ENCODE results near the gene FCAMR.

The FCAMR gene, protein sequence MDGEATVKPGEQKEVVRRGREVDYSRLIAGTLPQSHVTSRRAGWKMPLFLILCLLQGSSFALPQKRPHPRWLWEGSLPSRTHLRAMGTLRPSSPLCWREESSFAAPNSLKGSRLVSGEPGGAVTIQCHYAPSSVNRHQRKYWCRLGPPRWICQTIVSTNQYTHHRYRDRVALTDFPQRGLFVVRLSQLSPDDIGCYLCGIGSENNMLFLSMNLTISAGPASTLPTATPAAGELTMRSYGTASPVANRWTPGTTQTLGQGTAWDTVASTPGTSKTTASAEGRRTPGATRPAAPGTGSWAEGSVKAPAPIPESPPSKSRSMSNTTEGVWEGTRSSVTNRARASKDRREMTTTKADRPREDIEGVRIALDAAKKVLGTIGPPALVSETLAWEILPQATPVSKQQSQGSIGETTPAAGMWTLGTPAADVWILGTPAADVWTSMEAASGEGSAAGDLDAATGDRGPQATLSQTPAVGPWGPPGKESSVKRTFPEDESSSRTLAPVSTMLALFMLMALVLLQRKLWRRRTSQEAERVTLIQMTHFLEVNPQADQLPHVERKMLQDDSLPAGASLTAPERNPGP

DNA sequence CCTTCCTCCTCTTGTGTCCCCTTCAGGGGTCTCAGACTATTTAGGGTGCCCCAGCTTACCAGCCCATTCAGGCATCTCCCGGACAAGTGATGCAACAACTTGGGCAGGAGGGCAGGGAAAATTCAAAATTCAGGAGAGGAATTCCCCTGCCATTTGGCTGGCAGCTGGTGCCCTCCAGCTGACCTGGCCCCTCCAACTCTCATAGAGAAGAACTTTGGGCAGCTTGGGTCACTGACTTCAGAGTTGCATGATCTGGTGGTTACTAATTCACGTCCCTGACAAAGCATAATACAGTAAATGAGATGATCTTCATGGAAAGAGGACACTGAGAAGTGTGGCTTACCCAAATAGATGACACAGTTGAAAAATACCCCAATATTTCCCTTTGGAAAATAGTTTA is at the start of gene FCAMR:
TSS of gene FCAMR (minus strand) at position 15 of the 400 bp plus-strand sequence. CDS start 335 bp downstream, outside the sequence.
- DNase-seq = no peak

DNA sequence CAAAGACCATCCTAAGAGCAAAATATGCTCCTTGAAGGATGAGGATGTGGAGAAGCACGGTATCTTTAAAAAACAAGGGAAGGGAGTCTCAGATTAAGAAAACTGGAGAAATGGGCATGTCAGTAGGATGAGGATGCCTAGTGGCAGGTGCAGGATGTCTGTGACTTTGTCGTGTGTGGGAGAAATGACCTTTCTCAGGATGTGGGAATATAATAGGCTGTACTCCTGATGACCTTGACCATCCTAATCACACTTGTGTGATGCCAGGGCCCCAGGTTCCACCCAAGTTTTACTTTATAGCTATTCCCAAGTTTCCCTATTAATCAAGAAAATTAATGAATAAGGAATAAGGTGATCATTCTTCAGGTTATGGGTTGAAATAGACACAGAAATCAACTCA is 49.4 kb upstream of the FCAMR start:
- no peak for DNase-seq

DNA sequence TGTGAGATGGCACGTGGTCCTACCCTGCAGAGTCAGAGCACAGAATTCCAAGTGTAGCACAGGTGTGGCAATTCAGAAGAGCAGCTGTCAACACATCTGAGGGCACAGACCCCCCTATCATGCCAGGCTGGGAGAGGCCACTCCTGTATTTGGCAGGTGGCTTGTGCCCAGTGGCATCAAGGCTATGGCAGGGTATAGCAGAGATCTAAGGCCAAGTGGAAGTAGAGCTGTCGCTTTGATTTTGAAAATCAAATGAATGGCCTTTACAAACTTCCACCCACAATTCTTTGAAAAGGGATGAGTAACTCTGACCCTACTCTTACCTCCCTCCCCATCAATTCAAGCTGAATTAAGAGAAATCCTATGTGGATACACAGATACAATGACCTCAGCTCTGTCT is 48.9 kb upstream of the FCAMR start:
- no peak for DNase-seq

DNA sequence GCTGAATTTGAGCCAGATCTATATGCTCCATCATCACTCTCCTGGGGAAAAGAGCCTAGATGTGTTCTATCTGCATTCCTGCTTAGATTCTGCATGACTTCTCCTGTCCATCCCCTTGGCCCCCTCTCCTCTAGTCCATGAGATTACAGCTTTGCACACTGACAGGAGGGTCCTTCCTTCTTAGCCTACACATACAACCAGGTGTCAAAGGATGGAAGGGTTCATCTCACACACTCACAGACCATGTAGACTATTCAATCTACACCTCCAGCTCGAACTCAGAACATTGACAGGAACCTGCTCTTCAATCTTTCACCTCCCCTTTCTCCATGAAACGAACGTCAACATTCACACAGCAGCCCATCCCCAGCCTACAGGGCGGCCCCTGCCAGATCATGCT is 48.4 kb upstream of the FCAMR start:
- DNase-seq = no peak

DNA sequence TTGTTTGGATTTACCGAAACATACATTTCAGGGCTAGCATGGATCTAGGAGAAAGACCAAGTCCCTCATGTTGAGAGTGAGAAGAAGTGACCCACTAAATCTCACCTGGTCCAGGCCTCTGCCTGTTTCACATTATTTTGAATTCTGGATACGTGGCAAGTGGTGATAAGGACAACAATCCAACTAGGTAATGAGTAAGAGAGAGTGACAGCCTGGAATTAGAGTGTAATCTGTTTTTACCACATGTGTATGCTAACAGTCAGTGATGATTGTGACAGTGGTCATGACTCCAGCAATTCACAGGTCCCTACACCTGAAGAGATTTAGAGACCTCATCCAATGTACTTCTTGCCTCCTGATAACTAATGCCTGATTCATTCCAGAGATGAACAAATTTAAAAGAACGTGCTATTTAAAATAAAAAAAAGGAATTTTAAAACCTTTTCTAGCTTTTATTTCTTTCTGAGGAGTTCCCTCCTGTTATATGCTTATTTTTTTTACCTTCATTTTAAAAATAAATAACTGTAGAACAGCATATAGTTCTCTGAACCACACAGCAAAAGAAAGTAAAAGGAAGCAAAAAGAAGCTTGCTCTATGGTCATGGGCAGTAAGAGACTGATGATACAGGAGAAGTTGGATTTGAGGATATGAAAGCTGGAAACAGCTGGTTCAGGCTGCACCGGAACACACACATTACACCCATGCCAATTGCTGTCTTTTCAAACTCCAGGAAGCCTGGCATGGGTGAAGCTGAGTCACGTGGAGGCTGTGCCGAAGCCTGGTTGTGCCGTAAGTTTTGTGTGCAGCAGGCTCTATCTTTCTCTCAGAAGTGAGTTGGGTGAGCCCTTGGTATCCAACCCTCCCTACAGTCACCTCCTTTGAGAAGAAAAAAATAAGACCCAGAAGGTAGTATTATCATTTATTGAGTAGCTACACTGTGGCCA is 47.6 kb upstream of the FCAMR start:
- DNase-seq = peak in 6 of 56 donors; percentile 9 to 38 (median 22)

DNA sequence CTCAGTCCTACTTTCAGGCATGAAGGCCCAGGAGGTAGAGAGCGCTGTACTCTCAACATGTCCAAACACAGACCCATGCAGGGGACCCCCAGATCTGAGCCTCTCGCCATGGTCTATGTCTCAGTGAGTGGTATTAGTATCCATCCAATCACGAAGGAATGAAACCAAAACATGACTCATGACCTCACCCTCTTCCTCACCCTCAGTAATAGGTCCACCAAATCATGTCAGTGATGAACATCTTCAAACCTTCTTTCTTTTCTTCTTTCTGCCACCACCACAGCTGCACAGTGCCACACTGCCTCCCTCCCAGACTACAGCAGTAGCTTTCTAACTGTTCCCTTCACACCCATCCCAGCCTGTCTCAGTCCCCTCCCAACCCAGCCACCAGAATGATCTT is 45.5 kb upstream of the FCAMR start:
- no peak for DNase-seq

DNA sequence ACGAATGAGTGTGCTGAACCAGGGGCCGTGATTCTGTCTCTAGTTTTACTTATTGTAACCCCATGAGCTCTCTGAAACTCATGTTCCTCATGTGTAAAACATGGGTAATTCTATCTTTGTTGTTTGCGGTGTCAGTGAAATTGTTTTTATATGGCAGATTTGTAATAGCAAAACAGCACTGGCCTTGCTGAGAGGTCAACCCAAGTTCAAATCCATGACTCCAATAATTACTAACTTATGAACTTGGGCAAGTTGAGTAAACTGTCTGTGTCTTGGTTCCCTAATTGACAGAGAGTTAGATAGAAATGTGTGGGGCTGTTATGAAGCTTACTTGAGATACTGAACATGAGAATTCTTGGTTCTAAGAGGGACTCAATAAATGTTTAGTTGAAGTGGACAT is 44.5 kb upstream of the FCAMR start:
- no peak for DNase-seq

DNA sequence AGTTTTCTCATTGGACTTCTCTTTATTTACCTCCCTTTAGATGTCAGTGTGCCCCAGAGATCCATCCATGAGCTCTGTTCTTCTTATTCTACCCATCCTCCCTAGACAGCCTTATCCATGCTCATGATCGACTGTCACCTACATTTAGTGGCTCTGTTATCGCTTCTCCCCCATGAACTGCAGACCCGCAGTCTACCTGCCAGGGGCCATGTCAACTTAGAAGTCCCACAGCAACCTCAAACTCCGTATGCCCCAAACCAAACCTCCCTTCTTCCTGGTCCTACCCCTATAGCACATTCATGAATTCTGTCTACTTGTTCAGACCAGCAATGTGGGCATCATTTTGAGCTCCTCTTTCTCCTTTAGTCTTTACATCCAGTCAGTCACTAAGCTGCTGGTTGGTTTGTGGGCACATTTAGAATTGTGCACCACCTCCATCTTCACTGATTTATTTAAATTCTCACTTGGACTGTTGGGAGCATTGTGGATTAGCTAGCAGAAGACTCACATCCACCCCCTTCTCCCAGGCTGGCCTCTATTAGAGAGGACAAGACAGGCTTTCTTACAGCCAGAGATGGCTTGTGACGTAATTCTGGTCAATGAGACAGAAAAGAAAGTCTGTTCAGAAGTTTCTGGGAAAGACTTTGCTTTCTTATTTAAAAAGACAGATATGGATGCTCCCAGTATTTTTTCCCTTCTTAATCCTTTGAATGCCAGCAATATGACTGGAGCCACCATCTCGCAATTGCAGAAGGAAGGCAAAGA is 43.2 kb upstream of the FCAMR start:
- no peak for DNase-seq

DNA sequence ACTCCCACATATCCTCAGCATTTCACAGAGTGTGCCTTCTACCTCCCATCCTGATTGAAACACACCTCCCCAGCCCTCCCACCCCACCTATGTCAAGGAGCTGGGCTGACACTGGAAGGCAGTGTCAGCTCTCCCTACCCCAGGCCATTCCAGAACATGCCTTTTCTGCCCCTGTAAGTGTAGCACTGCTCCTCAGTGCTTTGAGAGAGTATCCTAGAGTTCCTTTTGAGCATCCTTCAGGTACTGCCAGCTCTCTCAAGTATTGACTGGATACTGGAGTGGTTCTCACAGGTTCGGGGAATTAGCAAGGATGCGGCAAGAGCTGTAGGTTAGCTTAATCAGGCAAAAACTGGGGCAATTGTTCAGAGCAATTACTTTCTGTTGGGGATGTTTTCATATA is 40.5 kb upstream of the FCAMR start:
- DNase-seq = no peak

DNA sequence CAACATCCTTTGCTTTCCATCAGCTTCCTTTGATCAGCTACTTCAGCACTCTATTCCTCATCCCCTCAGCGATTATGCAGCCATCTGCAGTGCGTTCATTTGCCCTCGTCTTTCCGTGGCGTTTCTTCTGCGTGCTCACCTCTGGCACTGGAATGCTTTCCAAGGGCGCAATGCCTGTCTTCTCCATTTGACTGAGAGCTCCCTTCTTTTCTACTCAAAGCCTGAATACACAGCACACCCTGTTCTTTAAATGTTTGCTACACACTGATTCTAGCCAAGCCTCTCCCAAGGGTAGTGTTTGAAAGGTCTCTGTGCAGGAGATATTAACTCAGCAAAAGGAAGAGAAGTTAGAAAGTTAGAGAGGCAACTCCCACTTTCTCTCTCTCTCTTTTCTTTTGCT is 39.7 kb upstream of the FCAMR start:
- no peak for DNase-seq

DNA sequence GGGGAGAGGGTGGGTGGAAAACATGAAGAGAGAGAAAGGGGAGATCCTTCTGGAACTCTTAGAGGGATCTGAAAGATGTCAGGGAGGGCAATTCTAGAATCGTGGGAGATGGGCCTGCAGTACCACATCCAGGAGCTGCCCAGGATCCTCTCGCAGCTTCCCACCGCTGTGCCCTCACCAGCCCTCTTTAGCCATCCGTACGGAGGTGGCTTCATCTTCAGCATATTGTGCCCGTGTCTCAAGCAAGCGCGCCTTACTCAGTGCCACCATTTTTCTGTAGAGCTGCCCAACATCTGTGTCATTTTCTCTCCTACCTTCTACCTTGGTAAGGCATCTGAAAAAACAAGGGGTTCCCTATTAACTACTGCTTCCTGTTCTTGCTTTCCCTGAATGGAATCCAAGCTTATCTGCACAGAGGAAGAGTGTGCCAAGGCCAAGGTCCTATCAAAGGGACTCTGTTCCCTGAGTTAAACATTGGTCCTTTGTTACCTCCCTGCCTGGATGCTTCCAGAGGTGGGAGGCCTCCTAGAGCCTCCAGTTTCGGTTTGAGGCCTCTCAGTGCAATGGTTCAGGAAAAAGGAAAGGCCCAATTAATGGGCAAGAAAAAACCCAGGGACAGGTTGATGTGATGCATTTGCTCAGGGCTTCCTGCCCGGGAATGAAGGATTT is 39.1 kb upstream of the FCAMR start:
- DNase-seq = no peak

DNA sequence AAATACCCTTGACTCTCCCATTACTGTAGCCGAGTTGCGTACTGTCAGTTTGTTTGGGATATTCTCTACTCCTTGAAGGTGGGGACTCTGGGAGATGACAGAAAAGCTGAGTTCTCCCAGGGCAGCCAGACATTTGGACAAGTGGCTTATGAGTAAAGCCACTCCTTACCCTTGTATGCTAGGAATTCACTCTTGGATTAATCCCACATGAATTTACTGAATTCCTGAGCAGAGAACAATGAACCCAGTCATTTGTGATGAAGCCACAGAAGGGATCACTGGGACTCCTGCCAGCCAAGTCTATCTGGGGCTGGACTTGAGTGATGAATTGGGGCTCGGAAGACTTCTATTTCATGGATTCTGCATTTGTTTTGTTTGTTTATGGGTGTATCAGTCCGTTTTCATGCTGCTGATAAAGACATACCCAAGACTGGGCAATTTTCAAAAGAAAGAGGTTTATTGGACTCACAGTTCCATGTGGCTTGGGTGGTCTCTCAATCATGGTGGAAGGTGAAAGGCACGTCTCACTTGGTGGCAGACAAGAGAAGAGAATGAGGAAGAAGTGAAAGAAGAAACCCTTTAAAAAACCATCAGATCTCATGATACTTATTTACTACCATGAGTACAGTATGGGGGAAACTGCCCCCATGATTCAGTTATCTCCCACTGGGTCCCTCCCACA is 37.2 kb upstream of the FCAMR start:
- DNase-seq = peak in 1 of 56 donors; percentile 3

DNA sequence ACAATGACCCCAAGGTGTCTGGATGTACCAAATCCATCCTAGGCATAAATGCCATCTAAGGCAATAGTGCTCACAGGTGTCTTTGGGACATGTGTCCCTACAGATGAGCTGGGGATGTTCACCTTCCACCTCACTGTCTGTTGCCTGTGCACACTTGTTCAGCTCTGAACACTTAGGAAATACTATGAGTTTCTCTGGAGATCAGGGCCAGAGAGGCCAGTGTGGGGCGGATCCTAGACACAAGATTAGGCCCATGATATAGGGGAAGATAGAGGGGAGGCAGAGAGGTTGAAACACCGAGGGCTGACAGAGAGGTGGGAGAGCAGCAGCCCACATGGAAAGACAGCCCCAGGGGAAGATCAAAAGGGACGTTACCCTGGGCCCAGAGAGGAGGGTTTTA is 36.7 kb upstream of the FCAMR start:
- no peak for DNase-seq

DNA sequence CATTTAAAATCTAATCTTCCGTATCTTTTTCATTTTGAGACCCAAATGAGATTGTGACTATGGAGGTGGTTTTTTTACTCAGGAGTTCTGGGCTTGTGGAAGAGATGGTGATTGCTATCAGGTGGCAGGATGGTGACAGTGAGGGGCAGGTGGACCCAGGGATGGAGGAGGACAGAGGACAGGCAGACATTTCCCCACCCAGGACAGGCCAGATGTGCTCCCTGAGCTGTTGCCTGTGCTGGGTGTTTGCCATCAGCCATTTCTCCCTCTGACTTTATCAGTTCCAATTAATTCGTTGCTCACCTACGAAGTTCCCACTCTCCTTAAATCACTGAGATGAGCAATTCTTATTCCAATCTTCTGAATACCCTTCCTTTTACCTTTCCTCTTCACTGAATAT is 35.8 kb upstream of the FCAMR start:
- no peak for DNase-seq

DNA sequence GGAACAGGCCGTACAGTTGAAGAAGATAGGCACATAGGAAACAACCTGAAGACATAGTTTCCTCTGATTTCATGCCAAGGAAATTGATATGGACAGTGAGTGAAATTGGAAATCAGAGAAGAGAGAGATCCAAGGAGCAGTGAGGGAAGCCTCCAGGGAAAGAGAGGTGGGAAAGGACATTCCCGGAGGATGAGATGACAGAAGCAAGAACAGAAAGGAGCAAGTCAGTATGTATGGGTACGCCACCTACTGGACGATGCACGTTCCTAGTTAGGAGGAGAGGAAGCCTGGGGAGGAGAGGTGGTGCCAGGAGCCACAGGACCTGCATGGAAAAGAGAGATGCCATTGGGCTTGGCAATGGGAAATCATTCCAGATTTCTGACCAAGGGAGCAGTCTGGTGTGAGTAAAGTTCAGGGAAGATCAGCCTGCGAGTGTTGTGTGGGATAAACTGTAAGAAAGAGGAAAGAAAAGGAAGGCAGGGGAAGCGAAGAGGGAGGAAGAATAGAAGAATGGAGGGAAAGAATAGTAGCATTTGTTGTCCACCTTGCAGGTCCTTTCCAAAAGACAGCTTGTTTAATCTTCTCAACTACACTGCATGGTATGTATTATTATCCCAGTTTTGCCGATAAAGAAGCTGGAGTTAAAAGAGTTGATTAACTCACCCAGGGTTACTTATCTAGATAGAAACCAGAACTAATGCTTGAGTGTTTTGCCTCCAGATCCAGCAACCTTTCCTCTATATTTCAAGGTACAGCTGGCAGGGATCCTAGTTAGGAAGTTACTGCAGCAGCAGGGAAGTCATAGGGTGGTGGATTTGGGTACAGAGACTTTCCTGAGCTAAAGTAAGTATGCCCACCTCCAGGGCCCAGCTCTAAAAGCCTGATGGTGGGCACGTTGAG is 34.9 kb upstream of the FCAMR start:
- DNase-seq = peak in 13 of 56 donors; percentile 9 to 38 (median 16)

DNA sequence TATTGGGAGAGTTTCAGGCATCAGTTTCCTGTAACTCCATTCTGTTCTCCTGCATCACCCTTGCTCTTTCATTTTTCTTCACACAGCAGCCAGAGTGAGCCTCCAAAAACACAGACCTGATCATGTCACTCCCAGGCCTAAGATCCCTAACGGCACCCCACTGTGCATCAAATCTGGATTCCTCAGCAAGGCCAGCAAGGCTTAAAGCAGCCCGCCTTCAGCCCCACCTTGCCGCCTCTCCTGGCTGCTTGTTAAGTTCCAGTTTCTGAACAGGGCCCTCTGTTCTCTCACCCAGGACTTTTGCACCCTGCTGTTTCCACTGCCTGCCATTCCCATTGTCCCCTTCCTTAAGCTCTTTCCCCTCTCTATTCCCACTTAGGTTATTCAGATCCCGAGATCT is 33.0 kb upstream of the FCAMR start:
- DNase-seq = no peak

DNA sequence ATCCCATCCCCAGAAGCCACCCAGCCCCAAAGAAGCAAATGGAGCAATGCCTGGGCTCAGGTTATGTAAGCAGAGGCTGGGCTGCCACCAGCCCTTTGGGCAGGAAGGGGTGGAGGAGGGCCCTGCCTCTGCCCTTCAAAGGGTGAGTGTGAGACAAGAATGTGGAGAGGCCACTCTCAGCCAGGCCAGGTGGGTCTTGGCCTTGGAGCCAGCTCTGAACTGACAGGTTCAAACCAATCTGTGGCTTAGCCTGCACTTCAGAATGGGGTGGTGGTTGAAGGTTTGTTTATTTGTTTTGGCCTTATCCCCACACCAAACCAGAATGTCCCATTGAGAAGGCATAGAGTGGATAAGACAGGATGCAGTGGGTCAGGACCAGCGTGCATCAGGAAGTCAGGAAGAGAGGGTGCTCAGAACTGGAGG is 32.5 kb upstream of the FCAMR start:
- no peak for DNase-seq

DNA sequence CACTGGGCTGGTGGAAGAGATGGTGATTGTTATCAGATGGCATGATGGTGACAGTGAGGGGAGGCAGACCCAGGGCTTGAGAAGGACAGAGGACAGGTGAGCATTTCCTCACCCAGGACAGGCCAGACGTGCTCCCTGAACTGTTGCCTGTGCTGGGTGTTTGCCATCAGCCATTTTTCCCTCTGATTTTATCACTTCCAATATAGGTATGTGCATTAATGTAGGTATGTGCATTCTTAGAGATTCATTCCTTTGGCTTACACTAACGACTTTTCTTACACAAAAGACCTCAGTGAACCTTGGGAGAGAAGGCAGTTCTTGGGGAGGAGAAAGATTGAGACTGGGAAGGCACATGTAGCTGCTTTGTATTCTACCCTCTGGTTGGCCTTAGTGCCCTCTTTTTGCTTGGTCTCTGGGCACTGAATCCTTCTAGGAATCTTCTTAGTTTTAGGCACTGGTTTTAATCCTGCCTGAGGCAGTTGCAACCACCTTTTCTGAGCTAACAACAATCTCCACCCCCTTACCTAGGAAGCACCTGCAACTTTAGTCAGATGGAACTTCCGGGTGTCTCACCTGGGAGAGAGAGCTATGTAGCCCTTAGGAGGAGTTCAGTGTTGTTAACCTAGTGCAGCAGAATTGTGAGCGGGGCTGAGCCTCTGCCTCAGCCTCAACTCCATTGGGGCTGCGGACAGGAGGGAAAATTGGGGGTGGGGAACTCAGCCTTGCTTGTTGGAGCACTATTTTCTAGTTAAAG is 31.4 kb upstream of the FCAMR start:
- no peak for DNase-seq

Measured in nucleus accumbens (tissue), 56 donors.